MV-4-11 (cell line): Measurements from ENCODE around the gene ASCC1.

ENCODE experiments used
- DNase-seq: peaks from one replicate; lab custom pipeline; 2025; lab: John Stamatoyannopoulos, UW

The ASCC1 gene

DNA sequence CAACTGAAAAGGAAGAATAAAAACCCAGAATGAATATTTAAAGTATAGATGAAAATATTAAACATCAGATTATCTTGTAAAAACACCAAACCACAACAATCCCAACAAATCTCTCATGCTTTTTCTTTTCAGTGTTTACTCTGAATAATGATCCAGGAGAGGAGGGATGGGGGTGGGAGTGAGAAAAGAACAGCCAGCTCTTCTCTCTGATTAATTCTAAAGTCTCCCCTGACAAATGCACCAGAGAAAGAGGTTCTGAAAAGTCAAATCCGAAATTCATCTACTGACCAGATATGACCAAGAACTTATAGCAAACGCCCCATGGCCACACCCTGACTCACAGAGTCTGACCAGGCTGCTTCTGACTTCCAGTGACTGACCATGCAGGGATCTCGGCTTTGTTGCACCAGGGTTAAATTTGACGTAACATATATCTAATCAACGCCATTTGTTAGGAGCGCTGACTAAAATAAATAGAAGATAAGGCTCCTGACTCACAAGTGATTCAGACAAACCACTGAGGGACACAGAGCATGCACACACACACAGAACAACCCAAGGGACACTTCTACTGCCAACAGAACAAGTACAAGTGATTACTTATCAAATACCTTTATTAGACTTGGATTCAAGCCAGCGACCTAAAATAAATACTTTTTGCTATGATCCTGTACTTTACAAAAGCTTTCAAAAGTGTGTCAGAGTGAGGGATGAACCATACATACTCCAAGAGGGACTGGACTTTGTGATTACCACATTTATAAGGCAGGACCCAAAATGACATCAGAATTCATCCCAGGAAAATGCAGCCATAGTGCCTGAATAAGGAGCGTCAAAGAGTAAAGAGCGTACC, 118.4 kb downstream of the ASCC1 start:
- no peak for DNase-seq

DNA sequence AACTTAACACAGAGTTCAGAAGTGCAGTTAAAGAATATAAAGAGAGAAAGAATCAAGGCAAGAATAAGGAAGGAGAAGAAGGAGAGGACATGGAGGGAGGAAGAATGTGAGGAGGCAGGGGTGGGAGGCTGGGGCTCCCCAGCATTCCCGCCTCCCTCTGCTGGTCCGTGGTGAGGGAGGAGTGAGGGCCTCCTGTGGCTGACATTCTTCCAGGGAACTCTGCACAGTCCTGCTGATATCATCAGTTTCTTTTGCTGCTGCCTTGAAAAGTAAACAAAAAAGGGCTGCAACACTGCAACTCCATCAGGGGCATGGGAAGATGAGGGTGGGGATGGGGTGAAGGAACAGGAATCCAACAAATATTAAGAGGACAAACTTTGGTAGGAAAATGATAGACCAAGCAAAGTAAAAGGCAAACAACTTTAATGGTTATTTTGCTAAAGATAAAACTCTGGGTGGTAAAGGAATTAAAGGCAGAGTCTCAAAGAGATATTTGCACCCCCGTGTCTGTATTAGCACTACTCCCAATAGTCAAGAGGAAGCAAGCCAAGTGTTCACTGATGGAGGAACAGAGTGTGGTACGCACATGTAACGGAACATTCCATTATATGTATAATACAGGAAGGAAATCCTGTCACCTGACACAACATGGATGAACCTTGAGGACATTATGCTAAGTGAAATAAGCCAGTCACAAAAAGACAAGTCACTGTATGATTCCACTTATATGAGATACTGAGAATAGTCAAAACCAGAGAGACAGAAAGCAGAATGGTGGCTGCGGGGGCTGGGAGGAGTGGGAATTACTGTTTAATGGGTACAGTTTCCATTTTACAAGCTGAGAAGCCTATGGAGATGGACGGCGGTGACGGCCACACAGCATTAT, 119.7 kb downstream of the ASCC1 start:
- DNase-seq: no peak

DNA sequence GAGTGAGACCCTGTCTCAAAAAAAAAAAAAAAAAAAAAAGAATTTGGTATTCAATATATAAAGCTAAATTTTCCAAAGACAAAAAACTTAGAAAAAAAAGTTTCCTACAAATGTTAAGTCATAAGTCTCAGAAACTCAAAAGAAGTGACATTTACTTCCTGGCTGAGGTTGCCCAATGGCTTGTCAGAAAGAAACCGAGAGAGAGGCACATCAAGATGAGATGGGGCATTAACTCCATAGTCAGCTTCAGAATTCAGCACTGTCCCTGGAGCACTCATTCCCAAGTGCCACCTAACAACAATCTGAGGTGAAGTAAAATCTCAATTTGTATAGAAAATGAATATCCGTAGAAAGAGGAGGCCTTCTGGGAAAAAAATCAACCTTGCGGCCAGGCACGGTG, 120.9 kb downstream of the ASCC1 start:
- peak; percentile 19 for DNase-seq

DNA sequence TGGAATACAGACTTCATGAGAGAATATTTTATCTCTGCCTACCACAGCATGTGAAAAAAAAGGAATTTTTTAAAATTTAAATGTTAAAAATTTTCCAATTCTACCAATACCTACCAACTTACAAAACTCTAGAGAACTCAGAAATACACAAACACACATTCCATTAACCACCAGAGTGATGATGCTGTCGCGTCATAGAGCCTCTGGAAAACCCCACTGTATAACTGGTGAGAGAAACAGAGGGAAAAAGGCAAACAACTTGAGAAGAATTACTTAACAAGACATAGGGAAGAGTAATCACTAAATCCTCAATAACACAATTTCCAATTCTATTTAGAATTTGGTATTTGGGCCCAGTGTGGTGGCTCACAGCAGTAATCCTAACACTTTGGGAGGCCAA, 121.5 kb downstream of the ASCC1 start:
- DNase-seq: no peak

DNA sequence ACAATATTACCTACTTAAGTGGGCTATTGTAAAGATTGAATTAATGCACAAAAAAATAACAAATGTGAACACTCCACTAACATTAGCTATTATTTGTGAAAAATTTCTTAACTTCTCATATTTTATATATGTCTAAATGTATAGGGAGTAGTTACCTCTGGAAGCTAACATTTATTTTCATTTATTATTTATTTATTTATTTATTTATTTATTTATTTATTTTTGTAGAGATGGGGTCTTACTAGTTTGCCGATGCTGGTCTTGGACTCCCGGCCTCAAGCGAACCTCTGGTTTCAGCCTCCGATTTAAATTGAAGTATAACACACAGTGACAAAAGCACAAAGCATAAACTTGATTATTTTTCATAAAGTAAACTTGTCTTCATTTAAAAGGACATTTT, 122.6 kb downstream of the ASCC1 start:
- no peak for DNase-seq

DNA sequence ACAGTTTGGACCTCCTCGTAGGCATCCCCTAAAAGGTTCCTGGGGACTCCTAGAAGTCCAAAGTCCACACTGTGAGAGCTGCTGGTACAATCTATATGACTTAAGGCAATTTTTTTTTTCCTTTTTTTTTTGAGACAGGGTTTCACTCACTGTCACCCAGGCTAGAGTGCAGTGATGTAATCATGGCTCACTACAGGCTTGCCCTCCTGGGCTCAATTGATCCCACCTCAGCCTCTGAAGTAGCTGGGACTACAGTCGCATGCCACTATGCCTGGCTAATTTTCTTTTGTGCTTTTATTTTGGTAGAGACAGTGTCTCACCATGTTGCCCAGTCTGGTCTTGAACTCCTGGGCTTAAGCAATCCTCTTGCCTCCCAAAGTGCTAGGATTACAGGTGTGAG, 123.1 kb downstream of the ASCC1 start:
- no peak for DNase-seq

DNA sequence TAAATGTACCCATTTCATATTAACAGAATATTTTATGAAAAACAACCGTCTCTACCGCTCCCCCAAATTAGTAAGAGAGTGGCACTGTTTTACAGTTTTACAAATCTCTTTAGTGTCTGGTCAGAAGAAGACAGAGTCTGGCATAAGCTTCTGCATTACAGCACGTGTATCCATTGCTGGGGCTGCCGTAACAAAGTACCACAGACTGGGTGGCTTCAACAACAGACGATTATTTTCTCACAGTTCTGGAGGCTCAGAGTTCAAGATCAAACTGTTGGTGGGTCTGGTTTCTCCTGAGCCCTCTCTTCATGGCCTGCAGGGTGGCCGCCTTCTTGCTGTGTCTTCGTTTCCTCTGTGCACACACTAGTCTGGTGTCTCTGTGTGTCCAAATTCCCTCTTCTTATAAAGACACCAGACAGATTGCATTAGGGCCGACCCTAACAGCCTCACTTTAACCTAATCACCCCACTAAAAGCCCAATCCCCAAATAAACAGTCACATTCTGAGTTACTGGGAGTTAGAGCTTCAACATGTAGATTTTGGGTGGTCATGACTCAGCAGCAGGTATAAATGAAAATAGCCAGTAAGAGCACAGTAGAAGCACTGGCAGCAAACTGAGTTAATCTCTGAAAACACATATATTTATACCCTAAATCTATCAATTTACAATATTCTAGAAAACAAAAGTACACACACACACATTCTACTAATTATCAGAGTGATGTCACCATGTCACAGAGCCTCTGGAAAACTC, 123.7 kb downstream of the ASCC1 start:
- no peak for DNase-seq

DNA sequence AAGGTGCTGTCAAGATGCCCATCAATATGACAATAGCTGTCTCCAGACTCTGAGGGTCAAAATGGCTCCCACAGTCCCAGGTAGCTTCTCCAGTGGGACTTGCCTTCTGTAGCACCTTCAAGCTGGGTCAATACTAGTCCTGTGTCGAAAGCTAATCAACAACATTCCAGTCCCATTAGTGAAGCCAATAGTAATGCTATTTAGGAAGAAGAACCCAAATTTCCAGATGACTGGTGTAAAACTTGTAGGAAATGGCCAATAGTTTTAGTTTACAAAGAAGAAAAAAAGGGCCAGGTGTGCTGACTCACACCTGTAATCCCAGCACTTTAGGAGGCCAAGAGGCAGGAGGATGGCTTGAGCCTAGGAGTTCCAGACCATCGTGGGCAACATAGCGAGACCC, 125.8 kb downstream of the ASCC1 start:
- DNase-seq: no peak

DNA sequence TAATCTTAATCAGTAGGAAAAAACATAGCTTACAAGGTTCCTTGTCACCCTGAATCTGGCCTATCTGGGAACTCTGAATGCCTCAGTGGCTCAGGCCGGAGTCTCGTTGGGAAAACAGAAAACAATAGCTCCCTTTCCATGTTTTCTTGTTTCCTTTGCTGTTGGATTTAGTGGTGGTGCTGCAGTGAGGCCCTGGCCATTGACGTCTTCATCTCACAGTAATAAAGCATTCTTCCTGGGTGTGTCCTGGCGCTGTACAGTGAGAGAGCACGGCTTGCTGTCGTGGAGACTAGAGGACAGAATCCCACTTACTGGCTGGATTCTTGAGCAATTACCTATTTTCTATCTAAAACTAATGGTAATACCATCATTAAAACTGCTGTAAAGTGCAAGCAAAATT, 126.5 kb downstream of the ASCC1 start:
- no peak for DNase-seq

DNA sequence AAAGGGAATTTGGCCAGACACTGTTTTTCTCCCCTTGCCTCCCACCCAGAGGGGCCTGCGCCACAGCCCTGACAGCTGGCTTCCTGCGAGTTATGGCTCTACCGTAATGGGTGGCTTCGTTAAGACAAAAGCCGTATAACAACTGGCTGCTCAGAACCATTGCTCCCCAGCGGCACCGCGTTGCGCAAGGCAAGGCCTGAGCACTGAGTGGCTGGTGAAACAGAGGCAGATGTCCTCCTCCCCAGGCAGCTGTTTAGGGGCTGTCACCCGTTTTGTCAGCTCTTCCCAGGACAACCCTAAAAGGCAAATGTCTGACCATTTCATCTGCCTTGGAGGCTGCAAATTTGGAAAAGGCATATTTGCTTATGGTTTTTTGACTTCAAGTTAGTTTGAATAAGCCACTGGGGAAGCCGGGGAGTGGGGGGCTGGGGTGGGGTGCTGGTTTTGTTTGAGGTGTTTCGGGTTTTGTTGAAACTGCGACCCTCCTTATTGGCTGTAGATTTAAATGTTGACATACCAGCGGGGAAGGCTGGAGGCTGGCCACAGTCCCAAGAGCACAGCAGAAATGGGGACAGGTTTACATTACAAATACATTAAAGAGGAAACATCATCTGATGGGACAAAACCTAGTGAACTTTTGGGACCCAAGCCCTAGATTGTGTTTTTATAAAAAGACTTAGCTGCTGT, 127.0 kb downstream of the ASCC1 start:
- DNase-seq: peak; percentile 83

DNA sequence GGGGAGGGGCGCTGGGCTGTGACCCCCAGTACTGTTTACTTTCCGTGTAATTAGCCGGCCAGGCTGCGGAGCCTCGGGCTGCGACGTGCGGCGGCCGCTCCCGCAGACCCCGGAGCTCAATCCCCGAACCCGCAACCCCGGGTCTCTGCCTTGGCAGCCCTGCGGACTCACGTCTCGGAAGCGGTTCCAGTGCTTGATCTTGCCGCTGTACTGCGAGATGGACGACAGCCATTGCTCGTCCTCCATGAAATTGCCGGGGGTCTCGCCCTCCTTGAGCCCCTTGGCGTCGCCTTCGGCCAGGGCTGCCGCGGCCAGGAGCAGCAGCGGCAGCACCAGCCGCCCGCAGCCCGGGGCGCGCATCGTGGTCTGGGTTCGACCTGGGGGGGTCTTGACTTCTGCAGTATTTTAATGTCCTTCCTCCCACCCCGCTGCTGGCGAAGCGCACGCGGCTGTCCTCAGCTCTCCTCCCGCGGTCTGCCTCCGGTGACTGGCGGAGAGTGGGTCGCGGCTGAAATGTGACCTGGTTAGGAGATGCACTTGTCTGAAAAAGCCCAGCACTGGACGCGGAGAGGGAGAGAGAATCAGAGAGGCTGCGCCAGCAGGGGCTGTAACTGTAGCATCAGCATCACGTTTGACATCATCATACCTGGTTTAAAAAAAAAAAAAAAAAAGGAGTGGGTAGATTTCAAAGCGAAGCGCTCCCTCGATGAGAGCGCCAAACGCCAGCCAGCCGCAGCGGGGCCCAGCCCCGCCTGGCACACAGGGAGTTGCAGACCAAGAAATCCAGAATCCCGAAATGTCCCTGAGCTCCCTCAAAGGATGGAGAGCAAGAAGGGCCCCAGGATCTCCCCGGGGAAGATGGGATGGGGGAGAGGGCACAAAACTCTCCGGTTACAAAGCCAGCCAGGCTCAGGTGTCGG, 127.8 kb downstream of the ASCC1 start, which contains the start of gene SPOCK2:
Gene SPOCK2, minus strand, starts transcription at position 583 of the 920 bp plus-strand sequence. Its CDS starts 223 bp downstream, at position 360.
- DNase-seq: peak; percentile 10

DNA sequence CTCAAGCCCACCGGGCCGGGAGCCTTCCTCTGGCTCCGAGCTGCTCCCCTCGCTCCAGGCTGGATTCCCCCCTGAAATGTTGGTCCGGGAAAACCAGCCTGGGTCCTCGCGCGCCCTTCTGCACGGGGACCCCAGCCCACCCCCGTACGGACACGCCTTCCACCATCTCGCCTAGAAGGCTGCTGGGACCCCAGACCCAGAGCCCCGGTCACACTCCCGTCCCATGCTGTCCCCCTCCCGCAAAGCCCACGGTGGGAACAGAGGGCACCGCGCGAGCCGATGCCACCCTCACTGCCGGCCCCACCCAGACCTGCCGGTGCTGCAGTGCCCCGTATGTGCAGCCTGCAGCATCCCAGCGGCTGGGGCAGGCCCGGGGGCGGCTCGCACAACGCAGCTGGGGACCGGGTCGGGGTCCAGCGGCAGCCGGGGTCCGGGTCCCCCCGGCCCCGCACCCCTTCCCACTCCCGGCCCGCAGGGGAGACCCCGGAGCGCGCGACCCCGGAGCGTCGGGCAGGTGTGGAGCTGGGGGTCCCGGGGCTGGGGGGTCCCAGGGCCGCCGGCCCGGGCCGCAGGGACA, 128.6 kb downstream of the ASCC1 start:
- no peak for DNase-seq

DNA sequence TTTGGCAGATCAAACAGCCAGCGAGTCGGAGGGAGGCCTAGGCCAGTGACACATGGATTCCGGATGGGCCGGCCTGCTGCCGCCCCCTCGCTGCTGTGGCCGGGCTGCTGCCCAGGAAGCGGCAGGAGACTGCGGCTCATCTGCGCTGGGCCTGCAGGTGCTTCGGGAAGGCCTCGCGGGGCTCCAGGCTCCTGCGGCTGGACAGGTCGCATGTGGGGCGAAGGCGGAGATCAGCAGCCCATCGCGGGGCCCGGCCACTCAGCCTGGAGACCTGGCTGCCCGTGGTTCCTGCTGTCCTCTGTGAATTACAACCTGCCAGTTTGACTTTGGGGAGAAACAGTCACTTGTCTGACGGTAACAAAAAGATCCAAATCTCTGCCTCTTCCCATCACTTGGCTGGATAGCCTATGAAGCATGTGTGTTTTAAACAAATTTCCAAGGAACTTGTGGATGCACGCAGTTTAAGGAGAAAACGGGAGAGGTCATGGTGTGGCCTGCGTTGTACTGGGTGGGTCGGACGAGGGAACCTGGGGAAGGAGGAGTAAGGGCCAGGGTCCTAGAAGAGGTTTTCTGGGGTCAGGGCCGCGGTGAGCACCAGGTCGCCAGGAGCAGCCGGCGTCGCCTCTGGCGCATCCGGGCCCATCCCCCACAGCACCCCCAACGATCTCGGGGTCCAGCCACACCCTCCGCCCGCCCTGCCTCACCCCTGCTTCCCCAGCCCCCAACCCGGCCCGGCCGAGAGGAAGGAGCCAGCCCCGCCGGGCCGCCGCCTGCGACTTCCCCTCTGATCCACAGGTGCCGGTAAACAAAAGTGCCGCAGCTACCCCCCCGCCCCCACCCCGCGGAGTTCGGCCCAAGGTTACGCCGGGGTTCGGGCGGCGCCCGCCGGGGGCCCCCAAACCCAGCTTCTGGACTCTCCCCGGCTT, 129.3 kb downstream of the ASCC1 start:
- no peak for DNase-seq

DNA sequence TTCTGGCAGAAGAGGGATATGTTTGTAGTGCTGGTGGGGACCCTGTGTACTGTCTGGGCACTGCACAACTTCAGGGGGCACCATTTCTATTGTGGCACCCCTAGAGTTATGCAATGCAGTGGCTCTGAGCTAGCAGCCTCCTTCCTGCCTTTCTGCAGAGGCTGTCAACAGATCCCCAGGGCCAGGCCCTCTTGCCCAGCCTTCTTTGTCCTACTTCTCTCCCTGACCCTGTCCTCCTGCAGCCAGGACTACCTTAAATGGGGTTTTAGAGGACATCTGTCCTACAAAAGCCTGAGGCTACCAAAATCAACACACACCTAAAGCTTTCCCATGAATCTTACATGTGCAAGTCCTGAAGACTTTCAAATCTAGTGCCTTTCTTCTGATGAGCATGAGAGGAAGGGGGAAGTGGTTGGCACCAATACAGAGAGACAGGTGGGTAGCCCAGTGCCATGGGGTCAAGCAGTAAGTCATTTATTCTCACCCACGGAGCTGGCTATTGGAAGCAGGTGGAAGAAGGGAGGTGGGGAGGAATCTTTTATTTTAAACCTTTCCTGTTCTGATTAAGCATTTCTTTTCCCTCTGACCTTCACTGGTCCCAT, 130.1 kb downstream of the ASCC1 start:
- DNase-seq: peak; percentile 13

DNA sequence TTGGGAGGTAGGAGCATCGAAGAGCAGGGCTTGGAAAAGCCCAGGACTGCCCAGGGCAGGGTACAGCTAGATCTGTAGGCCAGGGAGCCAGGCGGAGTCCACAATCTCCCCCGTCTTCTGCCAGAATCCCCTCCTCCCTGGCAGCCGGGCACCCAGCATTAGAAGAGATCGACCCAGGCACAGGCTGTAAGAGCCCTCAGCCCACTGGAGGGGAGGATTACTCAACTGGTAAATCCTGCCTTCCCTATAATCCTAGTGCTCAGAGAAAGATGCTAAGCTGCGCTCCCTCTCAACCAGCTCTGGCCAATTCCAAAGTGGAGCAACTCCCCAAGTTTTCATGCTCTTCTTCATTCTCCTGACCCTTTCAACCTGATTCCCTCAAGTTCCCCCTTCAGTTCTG, 130.9 kb downstream of the ASCC1 start:
- DNase-seq: no peak

DNA sequence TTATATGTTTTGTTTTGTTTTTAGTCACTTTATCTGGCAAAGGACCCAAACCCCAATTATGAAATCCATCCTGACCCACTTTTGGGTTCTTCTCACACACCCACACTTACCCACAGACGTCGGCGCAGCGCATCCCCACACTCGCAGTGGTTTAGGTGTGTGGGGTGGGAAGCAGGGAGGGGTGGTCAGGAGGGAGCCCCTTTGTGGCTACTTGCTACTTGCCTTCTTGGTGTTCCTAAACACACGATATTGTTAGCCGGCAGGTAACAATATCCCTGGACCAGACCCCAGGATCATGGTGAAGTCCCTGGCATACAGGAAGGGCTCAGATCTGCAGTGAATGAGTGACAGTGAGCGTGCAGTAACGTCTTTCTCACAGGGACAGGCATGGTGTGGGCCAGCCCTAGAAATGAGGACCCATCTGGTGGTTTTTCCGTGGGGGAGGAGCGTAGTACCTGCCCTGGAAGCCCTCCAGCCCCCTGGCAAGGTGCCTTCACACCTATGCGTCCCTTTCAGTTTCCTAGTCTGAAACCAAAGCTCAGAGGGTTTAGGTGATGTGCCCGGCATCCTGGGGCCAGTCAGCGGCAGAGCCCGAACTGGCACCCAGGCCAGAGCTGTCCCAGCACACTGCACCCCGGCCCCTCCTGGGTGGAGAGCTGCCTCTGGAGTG, 132.2 kb downstream of the ASCC1 start:
- no peak for DNase-seq

DNA sequence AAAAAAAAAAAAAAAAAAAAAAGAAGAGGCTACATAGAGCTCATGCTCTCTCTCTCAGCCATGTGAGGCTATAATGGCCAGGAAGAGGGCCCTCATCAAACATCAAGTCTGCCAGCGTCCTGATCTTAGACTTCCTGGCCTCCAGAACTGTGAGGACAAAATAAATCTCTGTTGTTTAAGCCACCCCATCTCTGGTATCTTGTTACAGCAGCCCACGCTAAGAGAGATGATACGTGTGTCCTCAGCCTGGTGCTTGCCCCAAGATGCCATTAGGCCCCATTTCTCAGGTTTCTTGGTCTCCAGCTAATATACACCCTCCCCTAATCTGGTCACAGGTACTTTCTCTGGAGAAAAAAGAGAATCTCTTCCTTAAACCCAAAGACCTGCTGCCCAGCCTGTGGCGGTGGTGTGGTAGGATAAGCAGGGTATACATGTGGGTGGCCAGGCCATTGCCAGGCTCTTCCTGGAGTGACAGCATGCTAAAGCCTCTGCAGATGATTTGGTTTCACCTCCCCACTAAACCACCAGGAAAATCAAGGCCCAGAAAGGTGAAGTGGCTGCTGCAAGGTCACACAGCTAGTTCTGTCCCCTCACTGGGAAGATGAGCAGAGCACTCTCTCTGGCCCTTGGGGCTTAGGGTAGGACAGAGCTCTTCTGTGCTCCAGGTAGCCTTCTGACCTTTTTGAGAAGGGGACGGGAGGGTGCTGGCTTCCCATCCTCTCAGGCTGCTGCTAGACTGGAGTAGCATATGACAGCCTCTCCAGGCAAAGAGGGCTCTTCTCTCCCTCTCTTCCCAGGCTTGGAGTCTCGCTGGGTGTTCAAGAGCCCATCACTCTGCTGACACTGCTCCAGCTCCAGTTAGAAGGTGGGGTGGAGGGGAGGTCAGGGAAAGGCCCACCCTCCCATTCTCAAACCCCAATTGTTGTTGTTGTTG, 133.0 kb downstream of the ASCC1 start:
- no peak for DNase-seq
